ENCODE results near the gene BBS9.

DNA sequence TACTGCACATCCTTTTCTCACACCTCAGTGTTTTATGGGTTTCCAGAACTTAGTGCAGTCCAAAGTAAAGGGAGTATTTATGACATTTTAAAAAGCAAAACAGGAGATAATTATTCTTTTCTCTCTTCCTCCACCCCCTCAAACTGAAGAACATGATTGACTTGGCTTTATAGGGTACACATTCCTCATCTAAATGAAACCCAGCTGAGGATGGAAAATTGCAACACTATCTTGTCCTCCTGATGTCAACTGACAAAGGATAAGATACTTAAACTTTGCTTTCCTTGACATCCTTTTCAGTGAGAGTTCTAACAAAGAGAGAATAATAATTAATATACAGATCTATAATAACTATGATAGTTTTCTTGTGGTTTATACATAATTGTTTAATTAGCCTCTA is 299.1 kb downstream of the BBS9 start:
- TF ChIP-seq, protein P1, sequence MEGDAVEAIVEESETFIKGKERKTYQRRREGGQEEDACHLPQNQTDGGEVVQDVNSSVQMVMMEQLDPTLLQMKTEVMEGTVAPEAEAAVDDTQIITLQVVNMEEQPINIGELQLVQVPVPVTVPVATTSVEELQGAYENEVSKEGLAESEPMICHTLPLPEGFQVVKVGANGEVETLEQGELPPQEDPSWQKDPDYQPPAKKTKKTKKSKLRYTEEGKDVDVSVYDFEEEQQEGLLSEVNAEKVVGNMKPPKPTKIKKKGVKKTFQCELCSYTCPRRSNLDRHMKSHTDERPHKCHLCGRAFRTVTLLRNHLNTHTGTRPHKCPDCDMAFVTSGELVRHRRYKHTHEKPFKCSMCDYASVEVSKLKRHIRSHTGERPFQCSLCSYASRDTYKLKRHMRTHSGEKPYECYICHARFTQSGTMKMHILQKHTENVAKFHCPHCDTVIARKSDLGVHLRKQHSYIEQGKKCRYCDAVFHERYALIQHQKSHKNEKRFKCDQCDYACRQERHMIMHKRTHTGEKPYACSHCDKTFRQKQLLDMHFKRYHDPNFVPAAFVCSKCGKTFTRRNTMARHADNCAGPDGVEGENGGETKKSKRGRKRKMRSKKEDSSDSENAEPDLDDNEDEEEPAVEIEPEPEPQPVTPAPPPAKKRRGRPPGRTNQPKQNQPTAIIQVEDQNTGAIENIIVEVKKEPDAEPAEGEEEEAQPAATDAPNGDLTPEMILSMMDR (IDR thresholded peaks at IDR 0.05; ENCODE audit: low read depth, low read length, missing input control), result no peak
- TF ChIP-seq ZBTB33 (IDR thresholded peaks at IDR 0.05) (no peak), MAX (IDR thresholded peaks at IDR 0.05) (no peak), RAD21 (IDR thresholded peaks at IDR 0.05) (no peak), SP1 (IDR thresholded peaks at IDR 0.05) (no peak), TAF1 (conservative IDR thresholded peaks at IDR 0.05) (no peak)
